ENCODE data around the gene HOXA10.

DNA sequence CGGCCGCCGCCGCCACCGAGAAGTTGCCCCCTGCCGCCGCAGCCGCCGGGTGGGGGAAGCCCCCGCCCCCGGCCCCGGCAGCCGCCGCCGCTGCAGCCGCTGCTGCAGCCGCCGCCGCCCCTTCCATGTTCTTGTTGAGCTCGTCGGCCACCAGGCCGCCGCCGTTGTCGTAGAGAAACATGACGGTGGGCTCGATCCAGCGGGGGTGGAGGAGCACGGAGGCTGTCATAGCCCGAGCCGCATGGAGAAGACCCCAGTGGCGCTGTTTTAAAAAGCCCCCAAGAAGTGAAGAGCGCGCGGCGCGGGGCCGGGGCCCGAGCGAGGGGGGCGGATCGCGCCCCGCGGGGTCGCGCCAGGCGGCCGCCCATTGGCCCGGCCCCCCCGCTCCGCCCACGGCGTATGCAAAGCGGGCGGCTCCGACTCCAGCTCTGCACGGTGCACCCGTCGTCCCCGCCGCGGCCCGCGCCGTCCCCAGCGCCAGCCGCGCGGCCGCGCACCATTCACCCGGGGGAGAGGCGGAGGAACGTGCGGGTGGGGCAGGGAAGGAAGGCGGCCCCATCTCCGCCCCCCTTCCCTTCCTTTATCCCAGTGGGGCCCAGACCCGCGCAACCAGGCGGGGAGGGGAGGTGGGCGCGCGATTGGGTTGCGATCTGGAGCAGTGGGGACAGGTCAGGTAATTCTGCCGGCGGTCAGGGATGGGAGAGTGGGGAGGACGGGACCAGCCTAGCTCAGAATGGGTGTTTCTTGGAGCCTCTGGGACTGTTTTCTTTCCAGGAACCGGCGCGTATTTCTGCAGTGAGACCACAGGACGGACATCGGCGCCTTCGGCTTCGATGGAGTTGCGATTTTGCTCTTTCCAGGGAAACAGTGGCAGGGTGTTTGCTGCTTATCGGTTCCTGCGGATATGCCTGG lies 26.0 kb upstream of the HOXA10 start, which contains the start of gene HOXA13:
- TF ChIP-seq, protein P1, sequence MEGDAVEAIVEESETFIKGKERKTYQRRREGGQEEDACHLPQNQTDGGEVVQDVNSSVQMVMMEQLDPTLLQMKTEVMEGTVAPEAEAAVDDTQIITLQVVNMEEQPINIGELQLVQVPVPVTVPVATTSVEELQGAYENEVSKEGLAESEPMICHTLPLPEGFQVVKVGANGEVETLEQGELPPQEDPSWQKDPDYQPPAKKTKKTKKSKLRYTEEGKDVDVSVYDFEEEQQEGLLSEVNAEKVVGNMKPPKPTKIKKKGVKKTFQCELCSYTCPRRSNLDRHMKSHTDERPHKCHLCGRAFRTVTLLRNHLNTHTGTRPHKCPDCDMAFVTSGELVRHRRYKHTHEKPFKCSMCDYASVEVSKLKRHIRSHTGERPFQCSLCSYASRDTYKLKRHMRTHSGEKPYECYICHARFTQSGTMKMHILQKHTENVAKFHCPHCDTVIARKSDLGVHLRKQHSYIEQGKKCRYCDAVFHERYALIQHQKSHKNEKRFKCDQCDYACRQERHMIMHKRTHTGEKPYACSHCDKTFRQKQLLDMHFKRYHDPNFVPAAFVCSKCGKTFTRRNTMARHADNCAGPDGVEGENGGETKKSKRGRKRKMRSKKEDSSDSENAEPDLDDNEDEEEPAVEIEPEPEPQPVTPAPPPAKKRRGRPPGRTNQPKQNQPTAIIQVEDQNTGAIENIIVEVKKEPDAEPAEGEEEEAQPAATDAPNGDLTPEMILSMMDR (IDR thresholded peaks at IDR 0.05; ENCODE audit: low read depth, low read length): no peak
- TF ChIP-seq POLR2A (IDR thresholded peaks at IDR 0.05; ENCODE audit: extremely low read depth, insufficient read length) (peak; percentile 67), MYC (IDR thresholded peaks at IDR 0.05; ENCODE audit: low read depth, low read length) (no peak; the same call in 1 of the 2 replicates)
